Stimulated activated naive CD4-positive, alpha-beta T cell (primary cell): ENCODE measurements around the gene BCKDHB.
"Not testable (repeated sequence)": the region's sequence is repeated elsewhere in the genome, so short reads cannot be mapped to it uniquely, and the experiment has no call there.

Source experiments
- DNase-seq, 6 experiments: peaks; one replicate each; lab custom pipeline; 2025; lab: John Stamatoyannopoulos, UW

Gene BCKDHB

DNA sequence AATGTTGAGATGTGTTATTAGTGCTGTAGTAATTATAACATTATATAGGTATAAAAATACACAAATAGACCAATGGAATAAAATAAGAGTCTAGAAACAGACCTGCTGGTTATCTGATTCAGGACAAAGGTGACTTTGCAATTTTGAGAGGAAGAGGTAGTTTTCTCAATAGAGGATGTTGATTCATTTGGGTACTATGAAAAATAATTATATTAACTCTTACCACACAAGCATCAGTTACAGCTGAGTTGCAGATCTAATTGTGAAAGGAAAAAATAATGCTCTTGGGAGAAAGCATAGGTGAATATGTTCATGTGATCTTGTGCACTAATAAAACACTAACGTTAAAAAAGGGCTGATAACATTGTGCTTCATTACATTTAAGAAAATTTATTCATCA, 103.0 kb downstream of the BCKDHB start:
- DNase-seq = no peak

DNA sequence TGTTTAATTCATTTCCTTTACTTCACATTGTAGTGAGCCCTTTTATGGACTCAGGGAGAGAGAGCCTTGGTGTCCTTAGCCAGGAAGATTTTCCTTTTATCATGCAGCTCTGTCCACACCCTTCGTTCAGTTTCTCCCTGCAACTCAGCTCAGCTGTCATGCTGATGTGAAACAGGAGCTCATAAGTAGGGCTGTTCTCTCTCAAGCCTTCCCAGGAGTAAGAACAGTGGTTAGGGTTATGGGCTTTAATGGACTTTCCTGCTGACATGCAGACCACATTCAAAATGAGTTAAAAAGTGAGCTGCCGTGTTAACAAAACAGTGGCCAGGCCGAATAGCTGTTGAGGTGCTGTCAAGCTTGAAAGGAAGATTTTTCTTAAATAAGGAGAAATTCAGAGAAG, 104.1 kb downstream of the BCKDHB start:
- no peak for DNase-seq

DNA sequence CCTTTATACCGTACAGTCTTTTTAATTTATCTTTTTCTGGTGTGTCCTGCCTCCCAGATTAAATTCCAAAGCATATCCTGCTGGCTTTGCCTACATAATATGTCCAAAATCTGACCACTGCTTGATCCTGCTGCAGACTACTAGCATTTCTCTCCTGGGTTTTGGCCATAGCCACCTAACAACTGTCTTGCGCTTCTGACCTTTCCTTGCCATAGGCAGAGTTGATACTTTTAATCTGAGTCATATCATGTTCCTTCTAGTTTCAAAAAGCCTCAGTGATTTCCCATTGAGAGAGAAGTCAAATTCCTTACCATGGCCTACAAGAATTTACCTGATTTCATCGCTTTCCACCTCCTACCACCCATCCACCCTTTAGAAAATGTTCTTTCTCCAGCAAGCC, 104.8 kb downstream of the BCKDHB start:
- no peak for DNase-seq

DNA sequence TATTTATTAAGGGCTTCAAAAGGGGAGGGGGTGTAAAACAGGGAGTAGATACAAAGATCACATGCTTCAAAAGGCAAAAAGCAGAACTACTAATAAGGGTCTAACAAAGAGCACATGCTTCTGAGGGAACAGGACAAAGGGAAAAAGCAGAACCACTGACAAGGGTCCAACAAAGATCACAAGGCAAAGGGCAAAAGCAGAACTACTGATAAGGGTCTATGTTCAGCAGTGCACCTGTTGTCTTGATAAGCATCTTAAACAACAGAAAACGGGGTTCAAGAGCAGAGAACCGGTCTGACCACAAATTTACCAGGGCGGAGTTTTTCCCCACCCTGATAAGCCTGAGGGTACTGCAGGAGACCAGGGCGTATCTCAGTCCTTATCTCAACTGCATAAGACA, 105.4 kb downstream of the BCKDHB start:
- not testable (repeated sequence) for DNase-seq

DNA sequence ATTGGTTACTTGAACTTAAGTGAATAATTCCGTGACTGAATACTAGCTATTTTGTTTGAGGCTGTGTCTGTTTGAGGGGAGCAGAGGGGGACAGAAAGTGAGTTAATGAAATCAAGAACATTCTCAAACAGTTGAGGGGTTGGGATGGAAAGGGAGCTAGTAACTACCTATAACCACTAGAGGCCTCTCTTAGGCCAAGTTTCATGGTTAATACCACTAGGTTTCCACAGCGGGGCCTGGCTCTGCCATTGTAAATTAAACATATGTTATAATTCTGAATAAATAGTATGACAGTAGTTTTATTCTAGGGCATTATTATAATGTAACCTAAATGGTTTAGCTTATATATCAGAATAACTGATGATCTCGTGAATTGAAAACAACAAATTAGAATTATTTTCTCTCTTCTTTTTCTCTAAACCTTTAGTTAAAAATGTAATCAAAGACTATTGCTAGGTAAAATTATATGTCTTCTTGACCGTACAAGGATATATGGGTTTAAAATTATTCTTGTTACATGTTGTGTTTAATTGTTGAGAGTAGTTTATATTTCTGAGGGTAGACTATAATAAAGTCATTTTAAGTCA, 108.1 kb downstream of the BCKDHB start:
- DNase-seq = peak in 2 of 6 experiments; percentile 8 to 21

DNA sequence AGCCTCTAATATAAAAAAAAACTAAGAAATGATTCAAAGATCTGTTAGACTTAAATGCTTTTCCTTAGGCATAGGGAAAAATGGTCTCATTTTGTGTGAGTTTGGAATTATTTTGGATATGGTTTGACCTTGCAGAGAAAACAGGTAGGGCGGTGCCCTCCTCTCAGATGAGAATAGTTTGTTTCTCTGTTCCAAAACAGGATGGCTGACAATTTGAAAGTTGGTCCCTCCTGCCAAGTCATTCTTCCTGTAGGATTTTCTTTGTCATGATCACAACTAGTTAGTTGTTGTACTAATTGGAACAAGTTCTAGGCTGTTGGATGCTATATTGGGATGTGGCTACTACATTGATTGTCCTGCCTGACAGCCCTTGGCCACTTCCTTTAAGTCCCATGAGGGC, 108.6 kb downstream of the BCKDHB start:
- no peak for DNase-seq

DNA sequence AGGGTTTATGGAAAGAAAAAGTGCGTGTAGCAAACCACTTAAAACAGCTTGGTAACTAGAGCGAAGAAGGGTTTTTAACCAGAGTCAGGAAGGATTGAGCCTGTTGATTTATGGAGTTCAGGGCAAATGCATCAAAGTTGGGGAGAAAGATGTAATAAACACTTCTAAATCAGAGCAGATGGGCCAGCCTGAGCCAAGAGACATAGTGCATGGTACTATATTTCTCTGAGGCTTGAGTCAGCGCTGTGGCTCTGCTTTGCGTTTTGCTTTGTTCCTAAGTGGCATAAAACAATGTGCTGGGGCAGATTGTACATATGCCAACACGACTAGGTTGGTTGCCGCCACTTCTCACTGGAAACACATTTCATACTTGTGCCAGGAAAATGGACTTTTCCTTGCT, 111.3 kb downstream of the BCKDHB start:
- no peak for DNase-seq

DNA sequence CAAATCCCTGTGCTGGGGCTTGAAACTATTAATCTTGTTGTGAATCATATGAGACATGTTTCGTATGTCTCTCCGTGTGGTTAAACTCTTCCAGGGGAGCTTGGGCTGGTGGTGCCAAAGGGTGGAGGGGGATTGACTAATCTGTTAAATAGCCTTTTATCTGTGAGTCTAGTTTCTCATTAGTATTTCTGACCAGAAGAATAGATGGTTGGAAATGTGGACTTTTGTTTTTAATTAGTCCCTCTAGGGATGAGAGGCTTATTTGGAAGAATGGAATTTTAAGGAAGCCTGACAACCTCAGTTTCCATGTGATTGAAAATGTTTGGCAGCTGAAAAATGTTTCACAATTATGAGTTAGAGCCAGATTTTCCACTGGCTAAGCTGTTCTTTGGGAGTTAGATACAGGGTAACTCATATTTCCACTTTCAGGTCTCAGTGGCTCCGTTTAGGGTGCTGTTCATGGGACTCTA, 117.3 kb downstream of the BCKDHB start:
- no peak for DNase-seq

DNA sequence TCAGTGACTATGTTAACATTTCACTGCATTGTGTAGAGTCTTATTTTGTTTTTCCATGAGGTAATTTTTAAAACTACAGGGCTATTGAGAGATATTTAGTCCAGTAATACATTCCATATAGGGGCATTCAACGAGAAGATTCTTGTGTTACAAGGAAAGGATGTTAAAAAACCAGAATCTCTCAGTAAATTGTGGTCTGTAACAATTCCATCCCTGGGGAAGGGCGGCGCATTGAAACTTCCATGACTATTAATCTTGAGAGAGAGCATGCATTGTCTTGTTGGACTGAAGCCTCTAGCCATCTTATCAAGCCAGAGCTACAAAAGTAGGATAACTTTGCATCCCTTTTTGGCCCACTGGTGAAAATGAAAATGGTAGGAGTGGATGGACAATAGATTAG, 119.7 kb downstream of the BCKDHB start:
- DNase-seq = no peak

DNA sequence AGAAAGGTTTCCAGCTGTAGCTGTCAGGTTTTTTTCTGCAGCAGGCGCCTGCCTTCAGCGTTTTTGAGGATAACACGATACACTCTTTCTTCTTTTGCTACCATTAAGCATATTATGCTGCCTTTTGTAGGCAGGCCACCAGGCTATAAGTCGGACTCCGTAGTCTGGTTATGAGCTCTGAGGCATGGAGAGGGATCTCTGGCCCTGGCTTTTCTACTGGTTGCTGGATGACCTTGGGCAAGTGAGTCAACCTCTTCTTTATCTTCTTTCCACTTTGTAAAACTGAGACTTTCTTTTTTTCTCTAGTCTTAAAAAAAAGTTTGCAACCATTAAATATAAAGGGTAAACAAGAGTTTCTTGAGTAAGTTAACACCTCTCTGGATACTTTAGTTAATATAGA, 120.2 kb downstream of the BCKDHB start:
- no peak for DNase-seq

DNA sequence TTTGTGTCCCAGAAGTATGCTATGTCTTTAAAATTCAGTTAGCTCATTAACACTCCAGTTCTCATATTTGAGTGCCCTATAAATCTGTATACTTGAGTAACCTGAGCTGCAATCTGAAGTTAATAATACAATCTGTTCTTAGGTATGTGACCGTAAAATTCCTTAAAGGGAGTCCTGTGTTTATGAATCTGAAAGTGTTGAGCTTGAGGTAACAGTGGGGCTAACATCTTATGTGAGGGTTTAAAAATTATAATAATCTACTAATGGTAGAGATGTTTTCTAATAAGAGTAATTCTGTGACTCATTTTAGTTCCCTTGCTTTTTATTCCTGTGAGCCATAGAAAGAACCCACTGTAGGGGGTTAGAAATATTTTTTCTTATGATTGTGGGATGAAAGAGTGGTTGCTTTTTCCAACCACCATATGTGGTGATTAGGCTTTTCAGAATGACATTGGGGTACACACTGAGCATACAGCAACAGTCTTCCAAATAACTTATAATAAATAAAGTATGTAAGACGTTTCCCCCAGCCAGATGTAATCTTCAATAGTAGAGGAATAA, 121.2 kb downstream of the BCKDHB start:
- no peak for DNase-seq

DNA sequence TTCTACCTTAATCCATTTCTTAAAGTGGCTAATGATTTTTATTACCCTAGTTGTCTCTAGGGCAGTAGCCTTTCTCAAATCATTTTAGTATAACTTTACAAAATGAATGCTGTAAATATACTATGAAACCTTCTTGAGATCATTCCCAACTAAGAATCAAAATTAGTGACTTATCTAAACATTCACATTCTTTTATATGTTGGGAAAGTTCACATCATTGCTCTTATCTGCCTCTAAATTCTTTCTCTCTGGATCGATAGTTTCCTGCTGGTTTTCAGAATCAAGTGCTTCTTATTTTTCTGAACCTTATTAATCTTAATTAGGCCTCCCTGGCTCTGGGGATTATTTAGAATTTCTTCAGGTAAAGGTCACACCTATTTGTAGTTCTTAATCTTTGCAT, 126.8 kb downstream of the BCKDHB start:
- DNase-seq = no peak

DNA sequence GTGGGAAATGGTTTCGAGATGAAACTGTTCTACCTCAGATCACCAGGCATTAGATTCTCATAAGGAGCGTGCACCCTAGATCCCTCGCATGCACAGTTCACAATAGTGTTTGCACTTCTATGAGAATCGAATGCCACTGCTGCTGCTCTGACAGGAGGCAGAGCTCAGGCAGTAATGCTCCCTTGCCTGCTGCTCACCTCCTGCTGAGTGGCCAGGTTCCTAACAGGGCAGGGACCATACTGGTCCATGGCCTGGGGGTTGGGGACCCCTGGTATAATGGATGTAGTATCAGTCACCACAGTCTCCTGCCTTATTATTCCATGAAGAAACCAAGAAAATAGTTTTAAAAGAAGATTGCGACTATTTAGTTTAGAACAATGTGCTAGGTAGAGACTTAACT, 127.5 kb downstream of the BCKDHB start:
- DNase-seq = no peak

DNA sequence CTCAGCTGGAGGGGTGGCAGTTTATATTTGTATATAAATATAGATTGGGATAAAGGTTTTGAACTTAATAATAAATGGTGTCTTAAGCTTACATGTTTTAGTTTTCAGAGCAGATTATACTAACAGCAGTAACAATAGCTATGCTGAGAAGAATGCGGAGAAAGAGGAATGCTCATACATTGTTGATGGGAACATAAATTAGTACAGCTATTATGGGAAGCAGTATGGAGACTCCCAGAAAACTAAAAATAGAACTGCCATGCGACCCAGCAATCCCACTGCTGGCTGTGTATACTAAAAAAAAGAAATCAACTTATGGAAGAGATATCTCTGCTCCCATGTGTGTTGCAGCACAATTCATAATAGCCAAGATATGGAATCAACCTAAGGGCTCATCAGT, 127.9 kb downstream of the BCKDHB start:
- no peak for DNase-seq

DNA sequence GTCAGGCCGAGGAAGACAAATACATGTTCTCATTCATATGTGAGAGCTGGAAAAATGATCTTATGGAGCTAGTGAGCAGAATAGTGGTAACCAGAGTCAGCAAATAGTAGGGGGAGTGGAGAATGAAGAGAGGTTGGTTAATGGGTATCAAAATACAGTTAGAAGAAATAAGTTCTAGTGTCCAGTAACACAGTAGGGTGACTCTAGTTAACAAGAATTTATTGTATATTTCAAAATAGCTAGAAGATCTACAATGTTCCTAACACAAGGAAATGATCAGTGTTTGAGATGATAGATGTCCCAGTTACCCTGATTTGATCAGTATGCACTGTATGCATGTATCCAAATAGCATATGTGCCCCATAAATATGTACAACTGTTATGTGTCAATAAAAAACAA, 128.4 kb downstream of the BCKDHB start:
- no peak for DNase-seq

DNA sequence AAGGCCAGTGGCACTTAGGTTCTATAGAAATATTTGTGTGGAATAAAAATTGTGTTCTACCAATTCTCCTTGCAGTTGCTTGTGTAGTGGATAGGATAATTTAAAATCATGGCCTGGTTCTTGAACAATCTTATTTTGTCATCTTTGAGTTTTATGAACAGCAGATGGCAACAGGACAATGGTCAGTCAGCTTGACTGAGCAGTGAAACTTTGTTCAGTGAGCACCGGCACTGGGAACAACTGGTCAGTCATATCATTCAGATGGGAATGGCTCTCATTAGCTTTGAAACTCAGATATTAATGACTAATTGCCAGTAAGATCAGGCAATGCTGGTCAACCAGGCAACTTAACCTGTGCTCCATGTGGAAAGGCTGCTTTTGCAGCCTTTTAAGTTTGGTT, 129.2 kb downstream of the BCKDHB start:
- DNase-seq = no peak

DNA sequence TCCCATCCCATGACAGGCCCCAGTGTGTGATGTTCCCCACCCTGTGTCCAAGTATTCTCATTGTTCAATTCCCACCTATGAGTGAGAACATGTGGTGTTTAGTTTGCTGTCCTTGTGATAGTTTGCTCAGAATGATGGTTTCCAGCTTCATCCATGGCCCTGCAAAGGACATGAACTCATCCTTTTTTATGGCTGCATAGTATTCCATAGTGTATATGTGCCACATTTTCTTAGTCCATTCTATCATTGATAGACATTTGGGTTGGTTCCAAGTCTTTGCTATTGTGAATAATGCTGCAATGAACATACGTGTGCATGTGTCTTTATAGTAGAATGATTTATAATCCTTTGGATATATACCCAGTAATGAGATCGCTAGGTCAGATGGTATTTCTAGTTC, 132.3 kb downstream of the BCKDHB start:
- not testable (repeated sequence) for DNase-seq

DNA sequence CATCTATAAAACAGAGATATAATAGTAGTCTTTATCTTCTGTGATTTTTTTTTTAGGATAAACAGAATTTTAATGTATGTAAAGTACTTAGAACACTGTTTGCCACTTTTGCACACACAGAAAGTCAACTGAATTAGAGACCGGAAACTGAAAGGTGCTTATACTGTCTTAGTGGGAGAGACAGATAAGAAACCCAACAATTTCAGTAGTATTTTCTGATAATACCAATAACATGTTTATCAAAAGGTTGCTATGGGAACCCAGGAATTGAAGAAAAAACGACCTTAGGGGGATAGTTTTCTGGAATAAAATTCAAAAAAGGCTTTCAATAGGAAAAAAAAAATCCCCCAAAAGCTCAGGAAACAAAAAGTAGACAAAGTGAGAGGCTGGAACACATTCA, 138.6 kb downstream of the BCKDHB start:
- DNase-seq = no peak

DNA sequence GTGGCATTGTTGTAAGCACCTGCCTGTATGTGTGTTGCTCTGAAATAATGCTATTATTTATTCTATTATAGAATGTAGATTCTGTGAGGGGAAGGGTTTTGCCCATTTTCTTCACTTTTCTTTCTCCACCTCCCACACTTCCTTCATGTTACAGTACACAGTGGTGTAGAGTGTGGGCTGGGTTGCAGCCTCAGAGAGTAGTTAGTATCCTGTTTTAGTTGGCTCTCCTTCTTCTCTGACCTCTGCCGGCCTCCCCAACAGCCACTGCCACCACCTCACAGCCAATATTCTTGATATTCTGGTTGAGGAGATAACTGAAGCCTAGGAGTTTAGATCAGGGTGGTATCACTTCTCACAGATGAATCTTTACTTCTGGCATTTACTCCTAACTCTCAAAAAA, 143.4 kb downstream of the BCKDHB start:
- no peak for DNase-seq

DNA sequence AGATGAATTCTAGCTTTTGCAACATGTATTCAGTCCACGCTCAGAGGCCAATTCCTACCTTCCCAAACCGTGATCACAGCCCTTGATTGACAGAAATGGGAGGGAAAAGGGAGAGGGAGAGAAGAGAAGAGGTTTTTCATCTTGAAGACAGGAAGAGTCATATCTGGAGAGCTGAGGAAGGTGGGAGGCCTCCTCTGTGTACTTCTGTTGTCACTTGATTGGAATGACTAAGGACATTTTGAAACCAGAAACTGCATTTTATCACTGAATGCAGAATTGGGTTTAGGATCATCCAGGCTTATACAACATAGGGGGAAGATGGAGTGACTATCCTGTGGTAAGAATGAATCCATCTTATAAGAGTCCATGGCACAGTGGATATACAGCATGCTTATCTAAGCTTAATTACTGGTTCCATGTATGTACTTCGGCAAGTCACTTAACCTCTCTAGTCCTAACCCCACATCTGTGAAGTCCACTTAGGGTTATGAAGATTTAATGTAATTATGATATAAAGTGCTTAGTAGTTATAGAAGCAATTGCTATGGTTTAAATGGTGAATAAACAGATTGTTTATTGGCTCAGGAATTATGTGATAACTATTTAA, 144.0 kb downstream of the BCKDHB start:
- no peak for DNase-seq

DNA sequence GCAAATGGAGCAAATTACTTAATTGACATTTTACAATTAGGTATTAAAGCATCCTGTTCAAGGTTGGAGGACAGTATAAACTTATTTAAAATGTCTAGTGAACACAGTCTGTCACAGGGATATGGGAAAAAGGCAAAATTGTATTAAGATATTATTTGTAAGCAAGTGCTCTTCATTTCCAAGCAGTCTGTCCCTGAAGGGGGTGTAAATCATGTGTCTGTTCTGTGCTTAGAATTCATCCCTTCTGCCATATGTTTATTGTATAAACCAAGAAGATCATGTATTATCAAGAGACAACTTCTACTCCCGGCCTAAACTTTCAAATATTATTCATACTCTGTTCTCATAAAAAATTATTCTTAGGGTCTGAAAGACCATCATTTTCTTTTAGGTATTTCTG, 144.8 kb downstream of the BCKDHB start:
- no peak for DNase-seq

DNA sequence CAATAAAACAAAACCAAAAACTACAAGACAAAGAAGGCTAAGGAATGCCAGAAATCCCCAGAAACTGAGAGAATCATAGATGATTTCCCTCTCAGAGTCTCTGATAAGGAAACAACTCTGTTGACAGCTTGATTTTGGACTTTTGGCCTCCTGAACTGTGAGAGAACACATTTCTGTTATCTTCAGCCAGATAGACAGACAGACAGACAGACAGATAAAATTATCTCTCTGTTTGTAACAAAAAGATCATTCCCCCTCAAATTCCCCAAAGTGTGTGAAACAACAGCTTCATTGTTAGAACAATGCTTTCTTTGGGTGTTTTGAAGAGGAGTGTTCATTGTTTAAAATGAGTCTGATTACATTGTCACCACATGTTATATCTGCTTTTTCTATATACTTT, 148.2 kb downstream of the BCKDHB start:
- no peak for DNase-seq

DNA sequence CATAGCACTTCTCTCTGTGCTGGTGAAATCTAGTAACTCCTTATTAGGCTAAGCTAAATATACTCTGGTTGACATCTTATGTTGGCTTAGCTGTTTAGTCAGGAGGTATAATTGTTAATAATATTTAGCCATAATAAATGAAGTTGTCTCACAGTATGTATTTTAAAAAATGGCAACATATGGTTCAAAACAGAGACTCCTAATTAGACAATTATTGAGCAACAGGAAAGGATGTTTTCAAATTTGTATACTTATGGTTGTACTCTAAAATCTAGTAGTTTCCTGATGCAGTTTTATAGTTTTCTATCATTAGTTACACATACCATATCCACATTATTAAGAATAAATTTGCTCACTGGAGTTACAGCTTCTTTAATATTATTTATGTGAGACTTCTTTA, 150.2 kb downstream of the BCKDHB start:
- no peak for DNase-seq

DNA sequence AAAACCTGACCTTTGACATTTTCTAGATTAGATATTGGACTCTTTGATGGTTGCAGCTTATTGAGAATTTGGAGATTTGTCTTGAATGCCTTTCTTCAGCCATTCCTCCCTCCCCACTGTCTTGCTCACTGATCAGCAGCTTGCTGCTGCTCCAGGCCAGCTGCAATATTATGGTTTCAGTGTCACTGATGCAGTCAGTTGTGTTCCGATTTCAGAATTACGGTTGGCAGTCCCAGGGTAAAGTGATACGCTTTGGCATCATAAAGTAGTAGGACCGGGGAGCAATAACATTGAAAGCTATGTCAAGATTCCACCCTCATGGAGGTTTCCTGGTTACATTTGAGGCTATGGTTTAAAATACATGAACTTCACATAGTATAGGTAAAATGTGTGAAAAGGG, 152.6 kb downstream of the BCKDHB start:
- no peak for DNase-seq
